Right lobe of liver (tissue), 4 donors: ENCODE data around the gene EPB41L3.

Experiments
- CTCF ChIP-seq, 4 donors: fragments of 200-600 bp in 3 of 4; fragments of 450-650 bp in 1 of 4; IDR thresholded peaks; one replicate each; pipeline versions ENCODE4 v1.5.1 to v1.8.0; 2016 to 2022; ENCODE audit warnings: antibody characterized with exemption in 4 of 4, mild to moderate bottlenecking in 2 of 4
- POLR2A ChIP-seq: fragments of 450-650 bp; IDR thresholded peaks from one replicate; pipeline ENCODE4 v1.6.1; 2017; ENCODE audit warnings: antibody characterized with exemption, mild to moderate bottlenecking
- donor health status: DM: no; HTN: no; CAD: no.
- donor health status: DM: no; HTN: no; CAD: no.
- donor health status: DM: no; HTN: yes; CAD: no.

GRCh38 chr18:5417342-5417741, 126.5 kb downstream of the EPB41L3 start:
- TF ChIP-seq POLR2A (peak; percentile 17), CTCF (IDR thresholded peaks at IDR 0.05) (no peak)
